Mammary epithelial cell (primary cell): Measurements from ENCODE around the gene KRI1.

Experiments
- EZH2 ChIP-seq: IDR thresholded peaks from 2 replicates; pipeline ENCODE4 v1.6.1; 2012; ENCODE audit warnings: low read length, inconsistent platforms, borderline replicate concordance
- TF ChIP-seq, protein P1 (sequence below), 2 donors: IDR thresholded peaks in 1 of 2; conservative IDR thresholded peaks in 1 of 2; 2 replicates each; pipeline ENCODE4 v1.5.1; 2011 to 2012; ENCODE audit warnings: inconsistent platforms in 2 of 2, low read length in 2 of 2, mild to moderate bottlenecking in 2 of 2, control low read depth in 1 of 2, low read depth in 1 of 2; ENCODE audit not compliant: insufficient read depth in 1 of 2; ENCODE audit errors: extremely low read depth in 1 of 2

DNA sequence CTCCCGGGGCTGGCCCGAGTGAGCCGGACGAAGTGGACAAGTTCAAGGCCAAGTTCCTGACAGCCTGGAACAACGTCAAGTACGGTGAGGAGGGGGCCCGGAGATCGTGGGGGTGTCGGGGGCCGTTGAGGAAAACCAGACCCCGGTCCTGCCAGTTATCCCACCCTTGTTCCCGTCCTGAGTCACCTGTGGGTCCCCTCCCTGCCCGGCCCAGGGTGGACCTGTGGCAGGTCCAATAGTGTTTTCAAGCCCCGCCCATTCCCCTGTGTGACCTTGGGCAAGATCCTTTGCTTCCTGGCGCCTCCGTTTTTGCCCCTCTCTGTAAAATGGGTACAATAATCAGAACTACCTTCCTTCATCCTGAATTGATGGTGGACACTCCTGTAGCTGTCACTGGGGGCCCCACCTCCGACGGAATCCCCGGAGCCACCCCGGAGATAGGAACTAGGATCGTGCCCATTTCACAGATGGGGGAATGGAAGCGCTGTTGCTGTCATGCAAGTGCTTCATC, 21.5 kb downstream of the KRI1 start:
- TF ChIP-seq, protein P1, sequence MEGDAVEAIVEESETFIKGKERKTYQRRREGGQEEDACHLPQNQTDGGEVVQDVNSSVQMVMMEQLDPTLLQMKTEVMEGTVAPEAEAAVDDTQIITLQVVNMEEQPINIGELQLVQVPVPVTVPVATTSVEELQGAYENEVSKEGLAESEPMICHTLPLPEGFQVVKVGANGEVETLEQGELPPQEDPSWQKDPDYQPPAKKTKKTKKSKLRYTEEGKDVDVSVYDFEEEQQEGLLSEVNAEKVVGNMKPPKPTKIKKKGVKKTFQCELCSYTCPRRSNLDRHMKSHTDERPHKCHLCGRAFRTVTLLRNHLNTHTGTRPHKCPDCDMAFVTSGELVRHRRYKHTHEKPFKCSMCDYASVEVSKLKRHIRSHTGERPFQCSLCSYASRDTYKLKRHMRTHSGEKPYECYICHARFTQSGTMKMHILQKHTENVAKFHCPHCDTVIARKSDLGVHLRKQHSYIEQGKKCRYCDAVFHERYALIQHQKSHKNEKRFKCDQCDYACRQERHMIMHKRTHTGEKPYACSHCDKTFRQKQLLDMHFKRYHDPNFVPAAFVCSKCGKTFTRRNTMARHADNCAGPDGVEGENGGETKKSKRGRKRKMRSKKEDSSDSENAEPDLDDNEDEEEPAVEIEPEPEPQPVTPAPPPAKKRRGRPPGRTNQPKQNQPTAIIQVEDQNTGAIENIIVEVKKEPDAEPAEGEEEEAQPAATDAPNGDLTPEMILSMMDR (conservative IDR thresholded peaks at IDR 0.05 in 1 of 2, IDR thresholded peaks at IDR 0.05 in 1 of 2; ENCODE audit: extremely low read depth in 1 of 2, insufficient read depth in 1 of 2, low read depth in 1 of 2, low read length in 2 of 2): no peak
- no peak for TF ChIP-seq EZH2
